ENCODE results near the gene CHAD.
"Not testable (repeated sequence)": the region's sequence is repeated elsewhere in the genome, so short reads cannot be mapped to it uniquely, and the experiment has no call there.

Gene CHAD

DNA sequence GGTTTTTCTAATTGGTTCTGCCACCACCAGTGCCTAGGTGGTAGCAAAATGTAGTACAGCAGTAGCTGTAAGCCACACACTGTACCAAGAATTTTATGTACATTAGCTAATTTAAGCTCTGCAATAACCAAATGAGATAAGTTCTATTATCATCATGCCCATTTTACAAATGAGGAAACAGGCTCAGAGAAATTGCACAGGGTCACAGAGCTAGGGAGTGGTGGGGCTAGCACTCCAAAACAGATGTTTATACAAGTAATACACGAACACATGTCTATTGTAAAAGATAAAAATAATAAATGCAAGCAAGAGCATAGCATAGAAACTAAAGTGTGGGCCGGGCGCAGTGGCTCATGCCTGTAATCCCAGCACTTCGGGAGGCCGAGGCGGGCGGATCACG lies 23.5 kb upstream of the CHAD start:
- DNase-seq = no peak

DNA sequence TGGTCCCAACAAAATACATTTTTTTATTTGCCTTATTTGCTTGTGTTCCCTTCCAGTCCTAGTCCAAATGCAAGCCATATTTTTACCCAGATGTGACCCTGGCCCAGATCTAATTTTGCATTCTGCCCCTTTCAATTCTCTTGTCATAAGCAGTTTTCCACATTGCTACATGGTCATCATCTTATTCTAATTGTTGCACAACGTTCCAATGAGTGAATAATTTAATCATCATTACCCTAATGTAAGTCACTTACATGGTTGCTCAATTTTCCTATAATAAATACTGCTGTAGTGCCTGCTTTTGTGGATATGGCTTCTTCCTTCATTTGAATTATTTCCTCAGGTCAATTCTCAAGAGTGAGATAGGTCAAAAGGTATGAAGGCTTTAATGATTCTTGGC lies 22.8 kb upstream of the CHAD start:
- DNase-seq = no peak

DNA sequence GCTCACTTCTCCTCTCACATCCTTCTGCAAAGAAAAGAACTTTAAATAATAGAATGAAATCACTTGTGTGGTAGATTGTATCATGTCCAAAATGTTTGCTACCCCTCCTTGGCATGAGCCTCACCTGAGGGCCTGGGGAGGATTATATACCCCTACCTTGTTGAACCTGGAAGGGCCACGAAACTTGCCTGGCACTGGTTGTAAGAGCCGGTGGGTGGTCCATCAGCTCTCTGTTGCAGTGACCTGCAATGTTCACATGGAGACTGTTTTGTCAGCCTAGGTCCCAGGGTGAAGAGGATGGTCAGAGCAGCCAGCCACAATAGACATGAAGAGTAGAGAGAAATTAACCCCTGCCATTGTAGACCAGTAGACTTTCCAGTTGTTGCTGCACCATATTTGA lies 20.2 kb upstream of the CHAD start:
- DNase-seq = no peak

DNA sequence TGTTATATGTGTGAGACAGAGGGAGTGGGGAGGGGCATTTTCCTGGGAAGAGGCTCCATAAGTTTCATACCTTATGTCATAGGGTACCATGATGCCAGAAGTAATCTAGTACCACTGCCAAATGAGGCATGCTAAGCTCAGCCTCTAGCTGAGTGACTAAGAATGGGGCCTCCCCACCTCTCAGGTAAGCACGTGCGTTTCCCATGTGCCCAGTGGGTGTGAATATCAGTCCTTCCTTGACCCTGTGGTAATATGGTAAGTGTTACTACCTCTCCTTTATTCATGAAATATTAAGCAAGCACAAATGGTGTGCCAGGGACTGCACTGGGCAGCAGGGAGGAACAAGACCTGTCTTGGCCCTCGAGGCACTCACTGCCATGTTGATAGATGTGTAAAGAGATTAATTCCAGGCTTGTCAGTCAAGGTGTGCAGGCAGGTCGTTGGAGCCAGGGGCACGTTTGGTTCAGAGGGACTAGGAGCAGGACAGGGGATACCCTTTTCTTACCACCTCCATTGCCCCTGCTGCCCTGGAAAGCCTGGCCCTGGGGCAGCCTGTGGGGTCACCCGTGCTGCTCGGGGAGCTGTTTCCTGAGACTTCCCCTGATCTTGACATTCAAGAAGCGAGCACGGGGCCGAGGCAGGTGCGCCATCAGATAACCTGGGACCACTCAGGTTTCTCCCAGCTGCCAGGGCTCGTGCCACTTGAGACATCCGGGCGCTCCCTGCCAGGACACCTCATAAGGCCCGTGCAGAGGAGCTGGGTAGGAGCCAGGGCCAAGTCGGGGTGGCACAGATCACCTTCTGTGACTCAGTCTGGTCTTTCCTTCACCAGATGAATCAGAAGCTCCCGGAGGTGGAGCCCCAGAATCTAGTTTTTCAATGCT lies 18.8 kb upstream of the CHAD start:
- no peak for DNase-seq

DNA sequence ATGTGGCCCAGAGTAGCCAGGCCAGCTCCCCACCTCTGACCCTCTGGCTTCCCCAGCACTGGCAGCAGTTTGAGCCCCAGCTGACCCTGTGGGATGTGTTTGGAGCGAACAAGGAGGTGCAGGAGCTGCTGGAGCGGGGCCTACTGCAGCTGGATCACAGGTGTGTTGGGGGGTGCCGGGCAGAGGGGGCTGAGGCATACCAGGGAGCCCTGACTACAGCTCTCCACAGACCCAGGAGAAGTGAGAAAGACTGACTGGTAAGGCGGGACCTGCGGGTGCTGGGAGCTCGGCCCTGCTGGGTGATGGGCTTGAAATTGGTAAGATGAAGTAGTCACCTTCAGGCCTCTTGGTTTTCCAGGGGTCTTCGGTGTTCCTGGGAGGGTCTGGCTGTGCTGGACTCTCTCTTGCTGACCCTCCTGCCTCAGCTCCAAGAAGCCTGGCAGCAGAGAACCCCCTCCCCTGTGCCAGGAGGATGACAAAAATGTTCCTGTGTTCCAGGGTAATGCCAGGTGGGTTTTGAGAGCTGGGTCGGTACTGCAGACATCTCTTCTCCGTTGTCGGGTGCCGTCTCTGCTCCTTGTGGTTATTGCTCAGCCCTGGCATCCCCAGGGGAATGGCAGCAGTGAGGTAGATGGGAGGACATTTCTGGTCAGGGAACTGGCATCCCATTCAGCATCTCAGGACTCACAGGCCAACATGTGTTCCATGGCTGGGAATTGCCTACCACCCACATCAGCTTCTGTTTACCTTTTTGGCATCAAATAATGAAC lies 15.9 kb upstream of the CHAD start:
- no peak for DNase-seq

DNA sequence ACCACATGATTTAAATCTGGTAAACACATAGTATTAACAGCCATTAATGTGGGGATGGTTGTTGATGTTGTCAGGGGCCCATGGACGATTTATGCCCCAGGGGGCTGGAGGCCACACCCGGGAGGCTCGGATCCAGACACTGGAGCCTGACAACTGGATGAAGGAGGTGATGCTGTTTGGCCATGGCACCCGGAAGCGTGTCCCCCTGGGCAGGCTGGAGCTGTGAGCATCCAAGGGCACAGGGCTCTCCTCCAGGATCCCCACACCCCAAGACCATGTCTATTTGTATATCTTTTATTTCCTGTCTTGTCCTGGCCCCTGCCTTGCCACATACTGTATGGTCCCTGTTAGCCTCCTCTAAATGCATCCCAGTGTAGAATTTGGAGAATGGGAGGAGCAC lies 14.6 kb upstream of the CHAD start:
- DNase-seq = no peak

DNA sequence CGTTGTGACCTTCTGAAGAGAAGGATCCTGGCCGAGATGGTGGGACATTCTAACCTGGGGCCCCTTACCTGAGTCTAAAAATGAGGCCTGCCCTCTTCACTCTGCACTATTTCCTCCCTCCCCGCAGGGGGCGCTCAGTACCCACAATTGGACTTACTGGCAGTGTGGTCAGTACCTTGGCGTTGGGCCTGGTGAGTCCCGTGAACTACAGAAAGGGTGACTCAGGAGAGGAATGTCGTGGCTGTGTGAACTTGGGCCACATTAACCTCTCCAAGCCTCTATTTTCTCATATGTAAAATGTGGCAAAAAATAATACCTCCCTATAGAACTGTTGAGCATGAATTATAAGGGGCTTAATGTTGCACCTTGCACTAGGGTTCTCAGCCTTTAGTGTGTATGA lies 13.8 kb upstream of the CHAD start:
- DNase-seq = peak; percentile 85

DNA sequence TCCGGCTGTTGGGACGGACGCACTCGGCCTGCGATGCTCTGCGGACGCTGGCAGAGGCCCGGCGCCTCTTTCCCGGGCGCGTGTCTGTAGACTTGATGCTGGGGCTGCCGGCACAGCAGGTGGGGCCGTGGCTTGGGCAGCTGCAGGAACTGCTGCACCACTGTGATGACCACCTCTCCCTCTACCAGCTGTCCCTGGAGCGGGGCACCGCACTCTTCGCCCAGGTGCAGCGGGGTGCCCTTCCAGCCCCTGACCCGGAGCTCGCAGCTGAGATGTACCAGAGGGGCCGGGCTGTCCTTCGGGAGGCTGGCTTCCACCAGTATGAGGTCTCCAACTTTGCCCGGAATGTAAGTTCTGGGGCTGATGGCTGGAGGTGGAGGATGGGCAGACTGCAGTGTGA lies 13.4 kb upstream of the CHAD start:
- no peak for DNase-seq

DNA sequence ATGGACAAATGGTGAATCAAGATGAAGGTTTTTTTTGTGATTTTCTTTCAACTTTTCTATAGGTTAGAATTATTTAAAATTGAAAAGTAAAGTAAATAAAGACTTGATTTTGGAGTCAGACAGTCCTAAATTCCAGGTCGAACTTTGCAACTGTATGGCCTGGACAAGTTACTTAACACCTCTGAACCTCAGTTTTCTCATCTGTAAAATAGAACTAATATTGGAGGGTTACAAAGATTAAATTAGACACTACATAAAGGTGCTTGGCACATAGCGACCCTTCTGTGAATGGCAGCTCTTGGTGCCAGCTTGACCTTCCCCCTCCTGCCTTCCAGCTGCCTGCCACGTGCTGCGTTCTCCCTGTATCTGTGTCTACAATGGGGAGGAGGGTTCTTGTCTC lies 13.0 kb upstream of the CHAD start:
- DNase-seq = no peak

DNA sequence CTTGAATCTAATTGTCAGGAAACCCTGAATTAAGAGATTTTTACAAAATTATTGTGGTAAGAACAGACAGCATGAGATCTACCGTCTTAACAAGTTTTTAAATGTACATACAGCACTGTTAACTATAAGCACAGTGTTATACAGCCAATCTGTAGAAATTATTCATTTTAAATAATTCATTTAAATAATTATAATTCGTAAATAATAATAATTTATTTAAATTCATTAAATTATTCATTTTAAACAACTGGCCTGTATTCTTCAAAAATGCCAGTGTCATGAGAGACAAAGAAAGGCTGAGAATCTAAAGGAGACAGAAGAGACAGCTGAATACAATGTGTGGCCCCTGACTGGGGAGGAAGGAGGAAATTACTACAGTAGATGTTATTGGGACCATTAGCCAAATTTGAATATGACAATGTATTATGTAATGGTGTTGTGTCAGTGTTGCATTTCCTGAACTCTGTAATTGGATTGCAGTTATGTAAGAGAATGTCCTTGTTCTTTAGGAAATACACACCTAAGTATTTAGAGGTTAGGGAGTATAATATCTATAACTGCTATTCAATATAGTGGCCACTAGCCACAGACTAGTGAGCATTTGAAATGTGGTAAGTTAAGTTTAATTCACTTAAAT lies 12.3 kb upstream of the CHAD start:
- DNase-seq = no peak

DNA sequence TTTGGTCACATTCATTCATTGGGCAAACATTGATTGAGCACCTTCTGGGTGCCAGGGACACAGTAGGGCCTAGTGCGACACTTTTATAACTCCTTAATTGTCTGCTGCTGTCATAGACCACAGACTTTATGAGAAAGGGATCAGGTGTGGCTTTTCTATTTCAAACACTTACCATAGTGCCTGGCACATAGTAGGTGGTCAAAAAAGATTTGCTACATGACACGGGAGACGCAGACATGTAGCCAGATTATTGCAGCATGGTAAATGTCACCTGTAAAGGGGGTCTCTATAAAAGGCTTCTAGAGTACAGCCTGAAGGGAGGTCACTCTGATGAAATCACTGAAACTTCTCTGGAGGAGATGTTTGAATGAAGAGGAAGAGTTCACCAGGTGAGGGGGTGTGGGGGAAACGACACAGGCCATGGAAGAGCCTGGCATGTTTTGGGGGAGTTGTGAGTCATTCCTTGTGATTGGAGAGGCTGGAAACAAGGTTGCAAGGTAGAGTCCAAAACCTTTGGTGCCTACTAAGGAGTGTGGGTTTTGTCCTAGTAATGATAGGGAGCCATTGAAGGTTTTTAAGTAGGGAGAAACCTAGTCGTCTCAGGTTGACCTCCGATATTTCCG lies 11.6 kb upstream of the CHAD start:
- no peak for DNase-seq

DNA sequence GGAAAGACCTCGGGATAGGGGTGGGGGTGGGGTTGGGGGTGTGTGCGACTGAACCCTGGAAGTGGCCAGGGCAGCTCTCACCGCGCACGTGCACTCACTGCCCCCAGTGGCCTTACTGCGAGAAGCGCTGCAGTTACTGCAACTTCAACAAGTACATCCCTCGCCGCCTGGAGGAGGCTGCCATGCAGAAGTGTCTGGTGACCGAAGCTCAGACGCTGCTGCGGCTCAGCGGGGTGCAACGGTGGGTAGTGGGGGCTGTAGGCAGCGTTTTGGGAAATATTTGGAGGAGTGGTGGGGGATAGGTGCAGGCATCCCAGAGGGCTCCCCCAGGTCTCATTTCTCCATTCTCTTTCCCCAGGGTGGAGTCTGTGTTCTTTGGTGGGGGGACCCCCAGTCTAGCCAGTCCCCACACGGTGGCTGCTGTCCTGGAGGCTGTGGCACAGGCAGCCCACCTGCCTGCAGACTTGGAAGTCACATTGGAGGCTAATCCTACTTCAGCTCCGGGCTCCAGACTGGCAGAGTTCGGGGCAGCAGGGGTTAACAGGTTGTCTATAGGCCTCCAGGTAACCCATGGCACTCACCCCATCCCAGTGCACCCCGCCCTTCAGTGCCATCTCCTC lies 11.0 kb upstream of the CHAD start:
- DNase-seq = peak; percentile 66

DNA sequence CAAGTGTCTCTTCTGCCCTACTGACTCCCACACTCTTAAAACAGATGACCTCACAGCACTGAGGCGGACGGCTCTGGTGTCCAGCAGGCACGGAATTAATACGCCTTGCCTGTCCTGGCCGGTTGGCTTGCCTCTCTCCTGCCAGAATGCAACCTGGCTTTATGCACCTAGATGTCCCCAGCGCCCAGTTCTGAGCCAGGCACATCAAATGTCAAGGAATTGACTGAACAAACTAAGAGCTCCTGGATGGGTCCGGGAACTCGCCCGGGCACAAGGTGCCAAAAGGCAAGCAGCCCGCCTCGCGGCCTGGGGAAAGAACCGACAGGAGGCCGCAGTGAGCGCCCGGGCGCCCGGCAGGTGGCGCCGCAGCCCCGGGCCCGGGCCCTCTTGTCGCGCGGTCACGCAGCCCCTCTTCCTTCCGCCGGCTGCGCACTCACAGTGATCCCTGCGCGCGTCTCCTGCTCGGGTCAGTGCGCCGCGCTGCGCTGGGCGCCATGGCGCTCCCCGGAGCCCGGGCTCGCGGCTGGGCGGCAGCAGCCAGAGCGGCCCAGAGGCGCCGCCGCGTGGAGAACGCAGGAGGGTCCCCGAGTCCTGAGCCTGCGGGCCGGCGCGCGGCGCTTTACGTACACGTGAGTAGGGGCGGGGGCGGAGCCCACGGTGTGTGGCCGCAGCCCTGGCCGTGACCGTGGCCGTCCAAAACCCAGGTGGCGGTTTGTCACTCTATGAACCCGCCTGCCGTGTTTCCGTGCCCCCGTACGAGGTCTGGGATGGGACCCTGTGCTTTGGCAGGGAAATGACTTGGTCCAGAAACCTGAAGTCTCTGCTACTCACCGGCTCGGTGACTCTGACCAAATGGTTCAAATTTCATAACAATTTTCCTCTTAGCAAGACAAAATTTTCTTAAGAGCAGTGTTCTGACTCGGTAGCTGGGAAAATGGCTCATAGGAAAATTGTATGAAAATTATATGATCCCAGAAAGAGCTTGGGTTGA lies 10.0 kb upstream of the CHAD start, which contains the start of gene RSAD1:
TSS of gene RSAD1 (plus strand) at position 470 of the 991 bp plus-strand sequence. CDS start at position 495, 25 bp downstream.
- DNase-seq = peak; percentile 81

DNA sequence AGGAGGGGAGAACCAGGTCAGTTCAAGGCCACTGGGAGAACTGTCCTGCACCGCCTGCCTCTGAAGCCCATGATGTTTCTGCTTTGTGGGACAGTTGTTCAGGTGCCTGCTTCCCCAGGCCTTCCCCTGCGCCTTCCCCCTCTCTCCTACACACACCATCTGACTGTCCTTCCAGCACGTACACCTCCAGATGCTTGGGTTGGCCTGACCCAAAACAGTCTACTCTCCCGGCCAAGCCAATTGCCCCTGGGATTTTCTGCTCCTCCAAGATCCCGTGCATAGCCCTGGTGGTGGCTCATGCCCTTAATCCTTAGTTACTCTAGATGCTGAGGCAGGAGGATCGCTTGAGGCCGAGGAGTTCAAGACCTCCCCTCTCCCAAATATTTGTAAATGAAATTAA lies 9.3 kb upstream of the CHAD start:
- DNase-seq = no peak

DNA sequence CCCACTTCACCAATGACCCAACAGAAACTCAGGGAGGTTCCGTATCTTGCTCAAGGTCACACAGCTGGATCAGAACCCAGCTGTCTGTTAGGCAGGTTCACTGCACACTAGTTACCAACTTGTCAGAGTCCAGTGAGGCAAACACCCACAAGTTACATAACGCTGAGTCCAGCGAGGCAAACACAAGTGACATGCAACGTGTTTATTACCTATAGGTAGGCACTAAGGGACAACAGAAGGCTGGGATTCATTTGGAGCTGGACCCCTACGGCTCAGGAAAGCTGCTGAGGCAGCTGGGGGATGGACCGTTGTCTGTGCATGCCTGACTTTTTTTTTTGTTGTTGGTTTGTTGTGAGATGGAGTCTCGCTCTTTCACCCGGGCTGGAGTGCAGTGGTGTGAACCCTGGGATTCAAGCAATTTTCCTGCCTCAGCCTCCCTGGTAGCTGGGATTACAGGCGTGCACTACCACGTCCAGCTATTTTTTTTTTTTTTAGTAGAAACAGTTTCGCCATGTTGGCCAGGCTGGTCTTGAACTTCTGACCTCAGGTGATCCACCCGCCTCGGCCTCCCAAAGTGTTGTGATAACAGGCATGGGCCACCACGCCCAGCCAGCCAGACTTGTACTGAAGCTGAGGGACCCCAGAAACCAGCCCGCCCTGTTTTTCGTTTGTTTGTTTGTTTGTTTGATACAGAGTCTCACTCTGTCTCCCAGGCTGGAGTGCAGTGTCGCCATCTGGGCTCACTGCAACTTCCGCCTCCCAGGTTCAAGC lies 8.1 kb upstream of the CHAD start:
- no peak for DNase-seq

DNA sequence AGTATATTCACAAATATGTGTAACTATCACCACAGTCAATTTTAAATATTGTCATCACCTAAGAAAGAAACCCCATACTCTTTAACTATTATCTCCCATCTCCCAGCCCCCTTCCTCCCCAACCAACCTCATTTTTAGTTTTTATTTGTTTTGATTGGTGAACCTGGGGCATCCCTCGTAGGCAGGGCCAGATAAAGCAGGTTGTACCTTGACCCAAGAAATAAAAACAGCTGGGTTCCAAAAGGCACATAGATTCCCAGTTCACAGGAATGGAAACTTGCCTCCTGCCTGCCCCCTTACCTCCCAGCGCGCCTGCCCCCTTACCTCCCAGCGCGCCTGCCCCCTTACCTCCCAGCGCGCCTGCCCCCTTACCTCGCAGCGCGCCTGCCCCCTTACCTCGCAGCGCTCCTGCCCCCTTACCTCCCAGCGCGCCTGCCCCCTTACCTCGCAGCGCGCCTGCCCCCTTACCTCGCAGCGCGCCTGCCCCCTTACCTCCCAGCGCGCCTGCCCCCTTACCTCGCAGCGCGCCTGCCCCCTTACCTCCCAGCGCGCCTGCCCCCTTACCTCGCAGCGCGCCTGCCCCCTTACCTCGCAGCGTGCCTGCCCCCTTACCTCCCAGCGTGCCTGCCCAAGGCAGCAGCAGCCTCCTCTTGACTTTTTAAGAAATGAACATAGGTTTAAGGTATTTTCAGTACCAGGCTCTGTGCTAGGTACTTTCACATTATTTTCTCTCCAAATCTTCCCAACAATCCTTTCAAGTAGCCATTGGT lies 7.3 kb upstream of the CHAD start:
- DNase-seq = not testable (repeated sequence)

DNA sequence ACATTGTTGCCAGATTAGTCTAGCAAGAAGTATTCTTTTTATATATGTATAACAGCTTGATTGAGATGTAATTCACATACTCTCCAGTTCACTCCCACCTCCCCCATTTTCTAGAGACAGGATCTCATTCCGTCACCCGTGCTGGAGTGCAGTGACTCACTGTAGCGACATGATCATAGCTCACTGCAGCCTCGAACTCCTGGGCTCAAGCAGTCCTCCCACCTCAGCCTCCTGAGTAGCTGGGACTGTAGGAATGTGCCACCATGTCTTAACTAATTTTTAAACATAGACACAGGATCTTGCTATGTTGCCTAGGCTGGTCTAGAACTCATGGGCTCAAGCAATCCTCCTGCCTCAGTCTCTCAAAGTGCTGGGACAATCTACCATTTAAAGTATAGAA lies 6.7 kb upstream of the CHAD start:
- no peak for DNase-seq

DNA sequence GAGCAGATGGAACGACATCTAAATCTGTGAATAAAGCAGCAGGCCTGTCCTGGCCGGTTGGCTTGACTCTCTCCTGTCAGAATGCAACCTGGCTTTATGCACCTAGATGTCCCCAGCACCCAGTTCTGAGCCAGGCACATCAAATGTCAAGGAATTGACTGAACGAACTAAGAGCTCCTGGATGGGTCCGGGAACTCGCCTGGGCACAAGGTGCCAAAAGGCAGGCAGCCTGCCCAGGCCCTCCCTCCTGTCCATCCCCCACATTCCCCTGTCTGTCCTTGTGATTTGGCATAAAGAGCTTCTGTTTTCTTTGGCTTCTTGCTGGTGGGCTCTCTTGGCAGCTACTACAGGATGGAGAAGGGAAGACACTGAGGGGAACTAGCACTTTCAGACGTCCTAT lies 5.8 kb upstream of the CHAD start:
- DNase-seq = no peak

DNA sequence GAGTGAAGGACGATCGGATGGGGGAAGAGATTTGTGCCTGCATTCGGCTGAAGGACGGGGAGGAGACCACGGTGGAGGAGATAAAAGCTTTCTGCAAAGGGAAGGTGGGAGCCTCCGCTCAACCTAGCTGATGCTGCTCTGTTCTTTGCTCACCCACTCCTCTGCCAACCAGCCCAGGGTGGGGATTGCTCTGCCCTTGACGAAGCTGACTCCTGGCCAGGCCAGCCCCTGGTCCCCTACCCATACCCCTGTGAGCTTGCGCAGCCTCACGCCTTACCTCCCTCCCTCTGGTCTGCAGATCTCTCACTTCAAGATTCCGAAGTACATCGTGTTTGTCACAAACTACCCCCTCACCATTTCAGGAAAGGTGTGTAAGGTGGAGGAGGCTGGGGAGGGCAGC lies 5.2 kb upstream of the CHAD start:
- no peak for DNase-seq

DNA sequence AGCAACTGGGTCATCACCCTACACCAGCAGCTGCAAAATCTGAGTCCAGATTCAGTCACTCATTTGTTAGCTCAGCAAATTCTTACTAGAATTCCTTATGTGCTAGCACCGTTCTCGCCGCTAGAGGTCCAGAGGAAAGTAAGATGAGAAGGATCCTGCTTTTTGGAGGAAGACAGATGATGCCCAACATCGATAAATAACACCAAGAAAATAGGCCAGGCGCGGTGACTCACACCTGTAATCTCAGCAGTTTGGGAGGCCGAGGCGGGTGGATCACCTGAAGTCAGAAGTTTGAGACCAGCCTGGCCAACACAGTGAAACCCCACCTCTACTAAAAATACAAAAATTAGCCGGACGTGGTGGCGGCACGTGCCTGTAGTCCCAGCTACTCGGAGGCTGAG lies 4.1 kb upstream of the CHAD start:
- DNase-seq = not testable (repeated sequence)
